K562 (cell line): ENCODE measurements around the gene AASDH. TPM values are rescaled to one million over a fixed set of nuclear protein-coding genes. Genes with fewer than 3 reads are reported as not detected.

Experiments
- ATAC-seq: fragments of 200-7000 bp; cut with Tn5 transposase; 3 replicates; pipeline ENCODE4 v1.9.1; 2020; ENCODE audit warnings: moderate library complexity
- BruUV-seq: library from RNA; stranded (reverse); fragments of 400-500 nt; replicated peaks from 2 replicates; lab custom pipeline; 2021; lab: Mats Ljungman, UMichigan
- CTCF ChIA-PET: fragments of 300-600 bp; formaldehyde crosslinking; extraction: SDS; loops from one replicate; lab custom pipeline; 2021; ENCODE audit warnings: low intra/inter-chr PET ratio; lab: Yijun Ruan, JAX
- POLR2A ChIA-PET: fragments of 300-600, 350-650 bp; sonication (Branson Sonifier 250); formaldehyde crosslinking; extraction: SDS; loops from one replicate; lab custom pipeline; 2021; ENCODE audit warnings: antibody characterized with exemption, inconsistent platforms; lab: Yijun Ruan, JAX
- DNase-seq, 4 experiments: peaks; one replicate each; pipeline versions ENCODE4 v3.0.0 to v3.0.0-alpha.2; 2011 to 2018; ENCODE audit warnings: low spot score in 3 of 4, mixed read lengths in 3 of 4; ENCODE audit errors: extremely low read depth in 1 of 4
- FAIRE-seq: peaks from 2 replicates; lab custom pipeline; 2011; peaks lifted over from hg19 to GRCh38; lab: Jason Lieb, UNC
- H2AFZ ChIP-seq: 2 replicates; pipeline ENCODE4 v1.6.0; 2011; ENCODE audit warnings: low read depth, low read length, control low read depth, inconsistent platforms
- H3K27ac ChIP-seq: fragments of 200-600 bp; 3 replicates; pipeline ENCODE4 v1.8.0; 2011; ENCODE audit warnings: low read depth, mild to moderate bottlenecking, control low read depth, inconsistent platforms, low read length, moderate library complexity, mixed read lengths; ENCODE audit errors: extremely low read depth
- H3K27me3 ChIP-seq, 2 experiments: fragments of 300-600 bp in 1 of 2; 2 replicates in 1 of 2; 3 replicates in 1 of 2; pipeline versions ENCODE4 v1.6.0 to v1.8.0; 2011; ENCODE audit warnings: inconsistent platforms in 2 of 2, low read length in 2 of 2, mild to moderate bottlenecking in 1 of 2, mixed read lengths in 1 of 2, moderate library complexity in 1 of 2; ENCODE audit not compliant: control insufficient read depth in 2 of 2, insufficient read depth in 2 of 2
- H3K36me3 ChIP-seq: fragments of 300-600 bp; 3 replicates; pipeline ENCODE4 v1.8.0; 2011; ENCODE audit warnings: mild to moderate bottlenecking, low read length, inconsistent platforms; ENCODE audit not compliant: control insufficient read depth, insufficient read depth
- H3K4me1 ChIP-seq, 2 experiments: fragments of 200-600 bp in 1 of 2; replicated peaks in 1 of 2; 2 replicates in 1 of 2; 3 replicates in 1 of 2; pipeline versions ENCODE4 v1.5.1 to v1.8.0; 2011; ENCODE audit warnings: inconsistent platforms in 2 of 2, low read length in 2 of 2, mild to moderate bottlenecking in 1 of 2, mixed read lengths in 1 of 2, moderate library complexity in 1 of 2; ENCODE audit not compliant: control insufficient read depth in 2 of 2, insufficient read depth in 2 of 2
- H3K4me2 ChIP-seq: 2 replicates; pipeline ENCODE4 v1.6.1; 2011; ENCODE audit warnings: low read length, control low read depth, inconsistent platforms, mixed read lengths; ENCODE audit not compliant: insufficient read depth
- H3K4me3 ChIP-seq: fragments of 200-600 bp; sonication (generic), shearing (Covaris generic); 2 replicates; pipeline ENCODE4 v1.5.1; 2016; ENCODE audit warnings: control low read depth, inconsistent platforms
- H3K79me2 ChIP-seq: fragments of 200-600 bp; 3 replicates; pipeline ENCODE4 v1.8.0; 2011; ENCODE audit warnings: low read length, inconsistent platforms; ENCODE audit not compliant: control insufficient read depth, insufficient read depth
- H3K9ac ChIP-seq, 2 experiments: 2 replicates each; pipeline versions ENCODE4 v1.6.0 to v1.6.1; 2011; ENCODE audit warnings: low read depth in 2 of 2, low read length in 2 of 2, control low read depth in 1 of 2, inconsistent platforms in 1 of 2, mild to moderate bottlenecking in 1 of 2, mixed read lengths in 1 of 2; ENCODE audit not compliant: insufficient read depth in 1 of 2
- H3K9me1 ChIP-seq: one replicate; pipeline ENCODE4 v1.6.0; 2011; ENCODE audit warnings: inconsistent platforms, mild to moderate bottlenecking, low read length, moderate library complexity; ENCODE audit not compliant: control insufficient read depth, insufficient read depth
- H3K9me3 ChIP-seq: replicated peaks from 2 replicates; pipeline ENCODE4 v1.5.1; 2011; ENCODE audit warnings: low read depth, low read length, inconsistent platforms; ENCODE audit not compliant: control insufficient read depth, insufficient read depth
- H4K20me1 ChIP-seq: replicated peaks from 2 replicates; pipeline ENCODE4 v1.6.1; 2011; ENCODE audit warnings: low read length, inconsistent platforms, mixed read lengths; ENCODE audit not compliant: control insufficient read depth, insufficient read depth
- FOSL1 ChIP-seq: fragments of 200-800 bp; sonication (Bioruptor generic); conservative IDR thresholded peaks from 2 replicates; pipeline ENCODE4 v1.6.1; 2016; ENCODE audit warnings: missing genetic modification characterization, missing compliant biosample characterization
- GATAD2B ChIP-seq: fragments of 450-650 bp; IDR thresholded peaks from 2 replicates; pipeline ENCODE4 v1.6.1; 2017; ENCODE audit warnings: mild to moderate bottlenecking, borderline replicate concordance
- HNRNPUL1 ChIP-seq: fragments of 200-400 bp; formaldehyde crosslinking; IDR thresholded peaks from 2 replicates; pipeline ENCODE4 v1.6.1; 2017; ENCODE audit warnings: low read length
- PHB ChIP-seq: fragments of 250-450 bp; sonication (Bioruptor Pico); IDR thresholded peaks from 2 replicates; pipeline ENCODE4 v1.5.0; 2021
- PPARD ChIP-seq: fragments of 250-450 bp; sonication (Bioruptor Pico); IDR thresholded peaks from 2 replicates; pipeline ENCODE4 v1.8.0; 2022; ENCODE audit warnings: inconsistent platforms, mild to moderate bottlenecking, moderate library complexity
- SMC3 ChIP-seq: conservative IDR thresholded peaks from 2 replicates; pipeline ENCODE4 v1.6.1; 2011; ENCODE audit warnings: low read depth, low read length, improper control_type of control experiment; ENCODE audit not compliant: insufficient read depth
- ZBED1 ChIP-seq: IDR thresholded peaks from 2 replicates; pipeline ENCODE4 v1.6.1; 2014
- ZFX ChIP-seq: sonication (generic); formaldehyde crosslinking; IDR thresholded peaks from 2 replicates; pipeline ENCODE4 v1.8.0; 2022; ENCODE audit warnings: mild to moderate bottlenecking, missing genetic modification reagents, moderate library complexity
- ZNF24 ChIP-seq: fragments of 450-650 bp; IDR thresholded peaks from 2 replicates; pipeline ENCODE4 v1.6.1; 2016
- WGBS: fragments of 100-300 bp; shearing (Covaris generic); methylation state at CpG from one replicate; pipeline ENCODE4 v1.1.6; 2016; ENCODE audit warnings: low coverage, mixed read lengths; ENCODE audit not compliant: insufficient coverage; ENCODE audit errors: missing lambda C conversion rate; 5-methylcytosine and 5-hydroxymethylcytosine counted together
- in situ Hi-C: fragments of 300-500 bp; cut with MboI; formaldehyde crosslinking; loops from 4 replicates; pipeline ENCODE4 v1.15.0; 2018; ENCODE audit warnings: inconsistent platforms, mixed read lengths
- intact Hi-C: fragments of 100-400 bp; cut with micrococcal nuclease; formaldehyde crosslinking; loops from 2 replicates; pipeline ENCODE4 v1.14.2; 2022
- polyA plus RNA-seq, 8 experiments: library from polyadenylated mRNA; depleted of rRNA in 4 of 8; stranded (reverse) in 5 of 8; unstranded in 3 of 8; fragments of >200 nt; fragmentation: Nextera tagmentation in 2 of 8; fragmentation: Illumina TruSeq in 1 of 8; extraction: Ambion mirVana in 2 of 8; extraction: Trizol in 1 of 8; gene quantifications; 2 replicates each; pipeline versions ENCODE4 v1.2.1 to v1.2.3, GENCODE V29; 2011 to 2014; ENCODE audit warnings: inconsistent platforms in 1 of 8, missing spikeins in 1 of 8
- total RNA-seq, 7 experiments: library from RNA; depleted of rRNA in 6 of 7; stranded (reverse); fragments of >200 nt in 6 of 7; fragmentation: Illumina TruSeq in 2 of 7; extraction: Trizol in 2 of 7; gene quantifications; 2 replicates each; pipeline versions ENCODE4 v1.2.1 to v1.2.3, GENCODE V29; 2011 to 2021; ENCODE audit warnings: low replicate concordance in 1 of 7
- TF ChIP-seq, protein P1 (sequence below): fragments of 250-450 bp; sonication (Bioruptor Pico); IDR thresholded peaks from 2 replicates; pipeline ENCODE4 v1.5.1; 2021; ENCODE audit warnings: mild to moderate bottlenecking

The AASDH gene
- total and polyA plus RNA-seq, 9 of the 15 experiments (the other 6 are each of a cell fraction or from before 2014, with no cell fraction given) = 8.6 to 29.7 (median 13.7) TPM

DNA sequence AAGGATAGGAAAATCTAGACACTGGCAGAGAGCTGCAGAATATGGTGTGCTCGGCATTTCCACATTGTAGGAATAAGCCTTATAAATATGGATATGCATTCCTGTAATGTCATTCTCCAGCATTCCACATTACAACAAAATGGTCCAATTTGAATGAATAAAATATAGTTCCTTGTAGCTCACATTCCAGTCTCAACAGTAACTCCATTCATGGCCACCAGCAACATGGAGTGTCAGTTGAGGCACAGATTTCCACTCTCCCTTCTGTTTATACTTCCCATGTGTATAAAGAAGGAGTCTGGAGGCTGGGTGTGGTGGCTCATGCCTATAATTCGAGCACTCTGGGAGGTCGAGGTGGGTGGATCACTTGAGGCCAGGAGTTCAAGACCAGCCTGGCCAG, 84.5 kb downstream of the AASDH start:
- TF ChIP-seq, protein P1, sequence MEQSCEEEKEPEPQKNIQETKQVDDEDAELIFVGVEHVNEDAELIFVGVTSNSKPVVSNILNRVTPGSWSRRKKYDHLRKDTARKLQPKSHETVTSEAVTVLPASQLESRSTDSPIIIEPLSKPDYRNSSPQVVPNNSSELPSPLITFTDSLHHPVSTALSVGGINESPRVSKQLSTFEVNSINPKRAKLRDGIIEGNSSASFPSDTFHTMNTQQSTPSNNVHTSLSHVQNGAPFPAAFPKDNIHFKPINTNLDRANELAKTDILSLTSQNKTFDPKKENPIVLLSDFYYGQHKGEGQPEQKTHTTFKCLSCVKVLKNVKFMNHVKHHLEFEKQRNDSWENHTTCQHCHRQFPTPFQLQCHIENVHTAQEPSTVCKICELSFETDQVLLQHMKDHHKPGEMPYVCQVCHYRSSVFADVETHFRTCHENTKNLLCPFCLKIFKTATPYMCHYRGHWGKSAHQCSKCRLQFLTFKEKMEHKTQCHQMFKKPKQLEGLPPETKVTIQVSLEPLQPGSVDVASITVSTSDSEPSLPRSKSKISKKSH (CRISPR knock-in tag) = no peak
- TF ChIP-seq ZFX (CRISPR knock-in tag) (no peak), GATAD2B (no peak), SMC3 (no peak), PPARD (no peak), FOSL1 (tag) (no peak), HNRNPUL1 (no peak), ZNF24 (no peak), ZBED1 (no peak), PHB (CRISPR knock-in tag) (no peak)
- no peak overlapping the region for H3K9ac ChIP-seq
- CTCF ChIA-PET = interaction anchor here (1.2 to 1.9 kb wide), 2 partner anchors 981 to 1331 kb away, joined by 3 to 7 read pairs; no protein-coding TSS in a partner anchor
- H3K27ac ChIP-seq = no peak overlapping the region
- H3K4me1 ChIP-seq = no peaks in the 10 kb centered on the region; a peak in 1 of 5 replicates
- DNase-seq = no peak
- H3K4me3 ChIP-seq = no peak overlapping the region
- WGBS = 3% methylated on average over 3 of the region's 3 CpGs
- H3K27me3 ChIP-seq = peaks cover 24 to 41% of the 10 kb centered on the region in 2 experiments; a peak in 4 of 5 replicates
- no peaks in the 10 kb centered on the region for H4K20me1 ChIP-seq
- no TSS peak for BruUV-seq
- H3K9me3 ChIP-seq = no peaks in the 10 kb centered on the region
- H3K79me2 ChIP-seq = no peaks in the 10 kb centered on the region
- H3K9me1 ChIP-seq = no peaks in the 10 kb centered on the region
- in situ Hi-C loops (no loop called here), intact Hi-C loops (loop anchor here (5.0 to 10.0 kb wide), 3 partner anchors 188 to 560 kb away; a partner anchor contains a TSS)
- no peak for FAIRE-seq
- H3K4me2 ChIP-seq = no peak overlapping the region
- no peaks in the 10 kb centered on the region for H3K36me3 ChIP-seq
- no peak overlapping the region for H2AFZ ChIP-seq
- POLR2A ChIA-PET = no interaction called here
- no peak for ATAC-seq
